Omental fat pad (tissue), 4 donors: ENCODE measurements around the gene TAS2R19. TPM values are rescaled to one million over a fixed set of nuclear protein-coding genes. Genes with fewer than 3 reads are reported as not detected.
"Not testable (repeated sequence)": the region's sequence is repeated elsewhere in the genome, so short reads cannot be mapped to it uniquely, and the experiment has no call there.

Experiments
- ATAC-seq: fragments of 150-250 bp; one replicate; pipeline ENCODE4 v1.9.1; 2016; ENCODE audit warnings: mild to moderate bottlenecking, moderate library complexity; ENCODE audit not compliant: low FRiP score
- DNase-seq: peaks from one replicate; pipeline ENCODE4 v3.0.0-alpha.2; 2019; ENCODE audit warnings: low spot score
- CTCF ChIP-seq, 3 donors: fragments of 450-650 bp; IDR thresholded peaks; one replicate each; pipeline ENCODE4 v1.5.1; 2016 to 2017; ENCODE audit warnings: antibody characterized with exemption in 3 of 3, mild to moderate bottlenecking in 3 of 3, moderate library complexity in 2 of 3
- total RNA-seq, 4 donors: library from RNA; depleted of rRNA; stranded (reverse); fragments of >200 nt; gene quantifications; one replicate each; pipeline ENCODE4 v1.1.0, GENCODE V29; 2016

The TAS2R19 gene
- total RNA-seq: 10 to 100 TPM in 1 of 4 donors, 1 to 10 TPM in 3; 3.2 to 10.7 (median 7.1) TPM

GRCh38 chr12:11022520-11022919 is at the start of gene TAS2R19:
TSS of gene TAS2R19 (minus strand) at chr12:11022620. CDS start at chr12:11022571, 49 bp downstream.
- DNase-seq (no peak), ATAC-seq (no peak)
- no peak for TF ChIP-seq CTCF (IDR thresholded peaks at IDR 0.05)

DNA sequence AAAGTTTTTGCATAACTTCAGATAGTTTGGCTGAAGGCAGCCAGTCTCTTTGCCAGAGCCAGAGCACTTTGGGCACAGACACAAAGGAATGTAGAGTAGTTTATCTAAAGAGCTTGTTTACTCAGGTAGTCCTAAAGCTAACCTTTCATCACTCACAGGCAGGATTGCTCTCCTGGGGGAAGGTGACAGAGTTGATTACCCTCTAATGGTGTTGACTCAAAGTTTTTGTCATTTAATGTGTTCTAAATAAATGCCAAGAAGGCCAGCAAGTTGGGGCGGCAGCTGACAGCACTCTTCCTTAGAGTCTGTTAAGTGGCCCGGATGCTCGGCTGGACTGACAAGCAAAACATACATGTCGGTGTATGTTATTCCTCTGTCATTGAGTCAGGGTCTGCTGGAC is 49.0 kb upstream of the TAS2R19 start:
- ATAC-seq: no peak
- TF ChIP-seq CTCF (IDR thresholded peaks at IDR 0.05): no peak

DNA sequence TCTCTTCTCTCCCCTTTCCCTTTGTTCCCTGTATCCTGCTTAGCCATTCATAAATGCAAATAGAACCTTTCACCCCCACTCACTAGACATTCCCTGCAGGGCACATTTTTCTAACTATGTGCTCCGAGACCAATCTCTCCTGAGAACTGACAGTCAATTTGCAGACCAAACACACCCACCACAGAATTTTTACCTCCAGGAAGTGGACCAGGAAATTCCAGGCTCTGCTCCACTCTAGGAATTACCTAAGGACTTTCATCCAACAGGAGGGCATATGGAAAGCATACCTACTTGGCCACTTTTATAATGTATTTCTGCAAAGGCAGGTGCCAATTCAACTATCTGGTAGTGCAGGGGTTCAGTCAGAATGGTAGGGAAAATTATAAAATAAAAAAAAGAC is 48.6 kb upstream of the TAS2R19 start:
- no peak for ATAC-seq
- DNase-seq: no peak
- TF ChIP-seq CTCF (IDR thresholded peaks at IDR 0.05): no peak

More for the DNA sequence above, 49.0 kb upstream of the TAS2R19 start:
- DNase-seq: no peak

GRCh38 chr12:11069854-11070365 is 47.5 kb upstream of the TAS2R19 start:
- no peak for ATAC-seq
- no peak for TF ChIP-seq CTCF (IDR thresholded peaks at IDR 0.05)

GRCh38 chr12:11067514-11067913 is 45.1 kb upstream of the TAS2R19 start:
- no peak for ATAC-seq
- DNase-seq: no peak
- TF ChIP-seq CTCF (IDR thresholded peaks at IDR 0.05): no peak

More at GRCh38 chr12:11069854-11070365, 47.5 kb upstream of the TAS2R19 start:
- DNase-seq: no peak

DNA sequence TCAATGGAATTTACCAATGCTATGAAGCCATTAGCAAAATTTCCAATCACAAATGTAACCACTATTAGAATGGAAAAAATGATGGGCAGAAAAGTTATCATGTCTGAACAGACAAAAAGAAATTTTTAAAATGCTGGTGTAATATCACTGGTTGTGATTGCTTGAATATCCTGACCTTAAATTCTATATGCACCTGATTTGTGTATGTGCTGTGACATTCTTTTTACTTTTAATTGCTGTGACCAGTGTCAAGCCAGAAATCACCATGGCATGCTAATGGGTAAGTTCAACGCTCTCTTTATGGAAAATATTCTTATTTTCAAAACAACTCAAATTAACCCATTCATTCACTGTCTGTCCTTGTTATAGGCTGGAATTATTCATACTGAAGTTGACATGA is 39.8 kb upstream of the TAS2R19 start, which contains the start of gene TAS2R46:
Gene TAS2R46, minus strand, starts transcription at position 101 of the 400 bp plus-strand sequence. Its CDS starts 0 bp downstream, at position 101.
- not testable (repeated sequence) for ATAC-seq, DNase-seq

DNA sequence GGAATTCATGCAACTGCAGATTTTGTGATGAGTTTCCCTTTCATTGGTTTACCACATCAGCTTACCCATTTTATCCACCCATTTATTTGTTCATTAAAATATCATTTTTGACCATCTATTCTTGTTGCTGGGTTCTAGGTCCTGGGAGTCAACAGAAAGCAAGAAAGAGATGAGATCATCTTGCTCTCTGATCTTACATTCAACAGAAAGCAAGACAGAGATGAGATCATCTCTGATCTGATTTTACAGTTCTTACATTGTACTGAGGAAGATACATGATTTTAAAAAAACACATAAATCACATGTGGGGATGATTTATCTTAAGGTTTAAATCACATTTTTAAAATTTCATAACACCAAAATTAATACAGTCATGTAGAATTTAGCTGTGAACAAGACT is 37.4 kb upstream of the TAS2R19 start:
- ATAC-seq (no peak), DNase-seq (no peak)
- TF ChIP-seq CTCF (IDR thresholded peaks at IDR 0.05): no peak
